ENCODE results near the gene SEMA4B.

DNA sequence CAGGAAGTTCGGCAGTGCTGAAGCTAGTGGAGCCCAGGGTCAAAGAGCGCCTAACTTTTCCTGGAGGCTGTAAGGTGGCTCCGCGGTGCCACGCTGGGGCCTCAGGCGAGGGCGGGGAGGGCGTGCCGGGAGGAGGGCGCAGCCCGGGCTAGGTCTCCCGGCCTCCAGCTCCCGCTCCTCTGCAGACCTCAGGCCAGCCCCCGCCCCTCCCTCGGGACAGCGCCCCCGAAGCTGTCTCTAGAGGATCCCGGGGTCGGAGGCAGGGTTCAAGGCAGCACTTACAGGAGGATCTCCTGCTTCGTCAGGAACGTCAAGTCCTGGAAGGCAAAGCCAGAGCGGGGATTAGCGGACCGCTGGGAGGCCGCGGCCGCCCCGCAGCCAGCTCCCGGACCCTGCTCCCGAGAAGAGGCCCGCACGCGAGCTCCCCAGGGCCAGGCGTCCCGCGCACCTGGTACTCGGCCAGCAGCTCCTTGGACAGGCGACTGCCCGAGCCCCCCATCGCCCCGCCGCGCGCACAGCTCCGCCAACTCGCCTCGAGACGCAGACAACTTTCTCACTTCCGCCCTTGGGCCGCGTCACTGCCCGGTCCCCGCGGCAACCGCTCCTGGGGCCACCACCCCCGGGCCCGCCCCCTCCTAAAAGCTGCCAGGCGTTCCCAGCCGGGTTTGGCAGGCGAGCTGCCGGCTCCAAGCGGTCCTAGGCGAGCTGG lies 32.4 kb downstream of the SEMA4B start, which contains the start of gene CIB1:
- TF ChIP-seq, protein P1, sequence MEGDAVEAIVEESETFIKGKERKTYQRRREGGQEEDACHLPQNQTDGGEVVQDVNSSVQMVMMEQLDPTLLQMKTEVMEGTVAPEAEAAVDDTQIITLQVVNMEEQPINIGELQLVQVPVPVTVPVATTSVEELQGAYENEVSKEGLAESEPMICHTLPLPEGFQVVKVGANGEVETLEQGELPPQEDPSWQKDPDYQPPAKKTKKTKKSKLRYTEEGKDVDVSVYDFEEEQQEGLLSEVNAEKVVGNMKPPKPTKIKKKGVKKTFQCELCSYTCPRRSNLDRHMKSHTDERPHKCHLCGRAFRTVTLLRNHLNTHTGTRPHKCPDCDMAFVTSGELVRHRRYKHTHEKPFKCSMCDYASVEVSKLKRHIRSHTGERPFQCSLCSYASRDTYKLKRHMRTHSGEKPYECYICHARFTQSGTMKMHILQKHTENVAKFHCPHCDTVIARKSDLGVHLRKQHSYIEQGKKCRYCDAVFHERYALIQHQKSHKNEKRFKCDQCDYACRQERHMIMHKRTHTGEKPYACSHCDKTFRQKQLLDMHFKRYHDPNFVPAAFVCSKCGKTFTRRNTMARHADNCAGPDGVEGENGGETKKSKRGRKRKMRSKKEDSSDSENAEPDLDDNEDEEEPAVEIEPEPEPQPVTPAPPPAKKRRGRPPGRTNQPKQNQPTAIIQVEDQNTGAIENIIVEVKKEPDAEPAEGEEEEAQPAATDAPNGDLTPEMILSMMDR (IDR thresholded peaks at IDR 0.05 in 8 of 11, conservative IDR thresholded peaks at IDR 0.05 in 3 of 11), result peak in 7 of 11 experiments; percentile 14 to 65 (median 39)
- peak in 1 of 3 donors; percentile 69 for TF ChIP-seq POLR2A (IDR thresholded peaks at IDR 0.05)
